ENCODE measurements around the gene FAM72B.
"Not testable (repeated sequence)": the region's sequence is repeated elsewhere in the genome, so short reads cannot be mapped to it uniquely, and the experiment has no call there.

Gene FAM72B

GRCh38 chr1:121148489-121149190 is 35.5 kb downstream of the FAM72B start:
- DNase-seq, result not testable (repeated sequence)

GRCh38 chr1:121140393-121140792 is 43.7 kb downstream of the FAM72B start:
- DNase-seq, result not testable (repeated sequence)

- DNase-seq, result not testable (repeated sequence)
These were observed 52.6 kb downstream of the FAM72B start for GRCh38 chr1:121131494-121131893.

GRCh38 chr1:121118480-121118824 is 65.7 kb downstream of the FAM72B start:
- DNase-seq, result not testable (repeated sequence)

Measured in NCI-H524 treated with DMSO at 0.1 percent for 48 hours (cell line).